IPS-NIHi11 (cell line): ENCODE data around the gene ABI3.
A peak's percentile ranks its signal among the peaks of the same experiment; 100 is the strongest.
"Not testable (repeated sequence)": the region's sequence is repeated elsewhere in the genome, so short reads cannot be mapped to it uniquely, and the experiment has no call there.

Experiments used
- DNase-seq: peaks from one replicate; pipeline ENCODE4 v3.0.0; 2012; ENCODE audit warnings: mixed read lengths, low spot score

The ABI3 gene

GRCh38 chr17:49254066-49254465 is 43.6 kb downstream of the ABI3 start:
- DNase-seq: no peak

GRCh38 chr17:49255125-49255524 is 44.6 kb downstream of the ABI3 start:
- no peak for DNase-seq

GRCh38 chr17:49258394-49258793 is 47.9 kb downstream of the ABI3 start:
- DNase-seq: no peak

- DNase-seq: no peak
Measured at GRCh38 chr17:49259663-49260010, 49.1 kb downstream of the ABI3 start.

GRCh38 chr17:49260011-49260816 is 49.7 kb downstream of the ABI3 start:
- DNase-seq: peak; percentile 72

- DNase-seq: peak; percentile 45
Measured at GRCh38 chr17:49260817-49261291, 50.3 kb downstream of the ABI3 start.

GRCh38 chr17:49261540-49261939 is 51.0 kb downstream of the ABI3 start:
- DNase-seq: not testable (repeated sequence)

GRCh38 chr17:49266233-49266632 is 55.7 kb downstream of the ABI3 start:
- DNase-seq: no peak

- no peak for DNase-seq
Measured at GRCh38 chr17:49267912-49268311, 57.4 kb downstream of the ABI3 start.

GRCh38 chr17:49269356-49269755 is 58.8 kb downstream of the ABI3 start:
- DNase-seq: no peak
